Caco-2 (cell line): ENCODE results near the gene FBXO2. TPM values are rescaled to one million over a fixed set of nuclear protein-coding genes. Genes with fewer than 3 reads are reported as not detected.

Source experiments
- BruUV-seq: library from RNA; stranded (reverse); fragments of 400-500 nt; replicated peaks from 2 replicates; lab custom pipeline; 2021; lab: Mats Ljungman, UMichigan
- CTCF ChIA-PET: fragments of 300-600 bp; sonication (Branson Sonifier 250); formaldehyde crosslinking; loops from one replicate; lab custom pipeline; 2022; ENCODE audit warnings: antibody characterized with exemption; lab: Charles Lee
- POLR2A ChIA-PET: fragments of 300-600 bp; sonication (Branson Sonifier 250); formaldehyde crosslinking; loops from one replicate; lab custom pipeline; 2022; ENCODE audit warnings: antibody characterized with exemption; lab: Charles Lee
- DNase-seq, 2 experiments: peaks; one replicate each; pipeline versions ENCODE4 v3.0.0 to v3.0.0-alpha.2; 2020 to 2022
- H3K27me3 ChIP-seq: replicated peaks from 2 replicates; pipeline ENCODE4 v1.6.0; 2011; ENCODE audit warnings: low read length; ENCODE audit not compliant: control insufficient read depth, insufficient read depth
- H3K36me3 ChIP-seq: 2 replicates; pipeline ENCODE4 v1.5.1; 2011; ENCODE audit warnings: low read length; ENCODE audit not compliant: control insufficient read depth, insufficient read depth
- H3K4me1 ChIP-seq: fragments of 250-450 bp; sonication (Bioruptor Pico); 2 replicates; pipeline ENCODE4 v1.5.1; 2020; ENCODE audit warnings: mild to moderate bottlenecking
- H3K4me3 ChIP-seq: 2 replicates; pipeline ENCODE4 v1.5.1; 2011; ENCODE audit warnings: low read depth, mild to moderate bottlenecking, control low read depth, low read length
- H3K9me3 ChIP-seq: fragments of 250-450 bp; sonication (Bioruptor Pico); 2 replicates; pipeline ENCODE4 v1.5.1; 2020; ENCODE audit warnings: mild to moderate bottlenecking, moderate library complexity
- H3K27ac Mint-ChIP-seq: one replicate; pipeline ENCODE4 v1.8.0; 2022; ENCODE audit warnings: mixed read lengths; ENCODE audit not compliant: unreplicated experiment
- H3K27me3 Mint-ChIP-seq: one replicate; pipeline ENCODE4 v1.8.0; 2022; ENCODE audit warnings: mixed read lengths; ENCODE audit not compliant: insufficient read depth, unreplicated experiment
- H3K36me3 Mint-ChIP-seq: one replicate; pipeline ENCODE4 v1.8.0; 2022; ENCODE audit warnings: mild to moderate bottlenecking, mixed read lengths; ENCODE audit not compliant: insufficient read depth, unreplicated experiment
- H3K4me1 Mint-ChIP-seq: one replicate; pipeline ENCODE4 v1.8.0; 2022; ENCODE audit warnings: low read depth, mixed read lengths; ENCODE audit not compliant: unreplicated experiment
- H3K4me3 Mint-ChIP-seq: one replicate; pipeline ENCODE4 v1.8.0; 2022; ENCODE audit warnings: mild to moderate bottlenecking, moderate library complexity, mixed read lengths; ENCODE audit not compliant: unreplicated experiment
- H3K9me3 Mint-ChIP-seq: one replicate; pipeline ENCODE4 v1.8.0; 2022; ENCODE audit warnings: mixed read lengths; ENCODE audit not compliant: unreplicated experiment
- CTCF ChIP-seq, 2 experiments: fragments of 200-600 bp in 1 of 2; IDR thresholded peaks; 1 replicate in 1 of 2; 2 replicates in 1 of 2; pipeline versions ENCODE4 v1.5.1 to v1.8.0; 2011 to 2022; ENCODE audit warnings: antibody characterized with exemption in 1 of 2, control low read depth in 1 of 2, inconsistent platforms in 1 of 2, low read depth in 1 of 2, low read length in 1 of 2, mild to moderate bottlenecking in 1 of 2, moderate library complexity in 1 of 2; ENCODE audit not compliant: insufficient read depth in 1 of 2, severe bottlenecking in 1 of 2, unreplicated experiment in 1 of 2
- intact Hi-C: fragments of 100-400 bp; cut with micrococcal nuclease; formaldehyde crosslinking; loops from one replicate; pipeline ENCODE4 v1.10.0; 2022; ENCODE audit not compliant: unreplicated experiment
- total RNA-seq: library from RNA; stranded (reverse); gene quantifications from 2 replicates; pipeline ENCODE4 v1.2.3, GENCODE V29; 2022

Gene FBXO2
- total RNA-seq, 1 experiment from 2014 or later = 78.5 TPM

DNA sequence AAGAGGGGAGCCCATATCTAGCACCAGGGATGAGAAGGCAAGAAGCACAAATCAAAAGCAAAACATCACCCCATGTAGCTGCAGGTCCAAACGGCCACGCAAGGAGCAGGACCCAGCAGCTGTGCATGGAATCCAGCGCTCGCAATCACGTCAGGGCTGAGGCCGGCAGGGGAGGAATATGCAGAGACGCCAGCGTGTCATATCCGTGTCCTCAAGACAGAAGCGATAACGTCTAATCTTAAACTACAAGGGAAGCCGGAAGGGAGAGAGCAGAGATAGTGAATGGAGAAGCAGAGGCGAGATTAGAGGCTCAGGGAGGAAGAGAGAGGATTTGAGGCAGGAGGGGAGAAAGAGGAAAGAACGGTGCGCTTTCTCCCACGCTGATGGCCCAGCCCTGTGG, 39.1 kb downstream of the FBXO2 start:
- Histone ChIP-seq H3K4me3 (no peak overlapping the region), H3K9me3 (no peaks in the 10 kb centered on the region), H3K4me1 (no peaks in the 10 kb centered on the region), H3K36me3 (no peaks in the 10 kb centered on the region), H3K27me3 (no peaks in the 10 kb centered on the region)
- no peaks in the 10 kb centered on the region for H3K36me3 Mint-ChIP-seq
- H3K4me3 Mint-ChIP-seq = no peak overlapping the region
- DNase-seq = no peak
- TF ChIP-seq CTCF (IDR thresholded peaks at IDR 0.05; ENCODE audit: insufficient read depth in 1 of 2, low read depth in 1 of 2, low read length in 1 of 2, severe bottlenecking in 1 of 2, unreplicated experiment in 1 of 2) = no peak
- intact Hi-C loops = no loop called here
- H3K27ac Mint-ChIP-seq = no peak overlapping the region
- peaks cover 6% of the 10 kb centered on the region for H3K27me3 Mint-ChIP-seq
- no peaks in the 10 kb centered on the region for H3K4me1 Mint-ChIP-seq
- POLR2A ChIA-PET = no interaction called here
- no TSS peak for BruUV-seq
- CTCF ChIA-PET = no interaction called here
- peaks cover 6% of the 10 kb centered on the region for H3K9me3 Mint-ChIP-seq

GRCh38 chr1:11613347-11613746, 40.9 kb downstream of the FBXO2 start:
- ChIA-PET POLR2A (no interaction called here), CTCF (no interaction called here)
- Mint-ChIP-seq H3K27ac (no peak overlapping the region), H3K27me3 (peaks cover 8% of the 10 kb centered on the region), H3K4me3 (no peak overlapping the region), H3K4me1 (no peaks in the 10 kb centered on the region), H3K36me3 (no peaks in the 10 kb centered on the region), H3K9me3 (peaks cover 6% of the 10 kb centered on the region)
- TF ChIP-seq CTCF (IDR thresholded peaks at IDR 0.05; ENCODE audit: insufficient read depth in 1 of 2, low read depth in 1 of 2, low read length in 1 of 2, severe bottlenecking in 1 of 2, unreplicated experiment in 1 of 2) = no peak
- BruUV-seq = no TSS peak
- no peaks in the 10 kb centered on the region for H3K4me1 ChIP-seq
- no peaks in the 10 kb centered on the region for H3K9me3 ChIP-seq
- H3K4me3 ChIP-seq = no peak overlapping the region
- intact Hi-C loops = no loop called here
- no peaks in the 10 kb centered on the region for H3K36me3 ChIP-seq
- H3K27me3 ChIP-seq = no peaks in the 10 kb centered on the region
- DNase-seq = no peak

GRCh38 chr1:11611638-11612327, 42.4 kb downstream of the FBXO2 start:
- Histone ChIP-seq H3K4me1 (no peaks in the 10 kb centered on the region), H3K9me3 (no peaks in the 10 kb centered on the region), H3K36me3 (no peaks in the 10 kb centered on the region), H3K27me3 (no peaks in the 10 kb centered on the region), H3K4me3 (no peak overlapping the region)
- Mint-ChIP-seq H3K36me3 (no peaks in the 10 kb centered on the region), H3K27me3 (peaks cover 12% of the 10 kb centered on the region), H3K27ac (no peak overlapping the region), H3K4me3 (no peak overlapping the region), H3K9me3 (peaks cover 6% of the 10 kb centered on the region), H3K4me1 (no peaks in the 10 kb centered on the region)
- BruUV-seq = no TSS peak
- TF ChIP-seq CTCF (IDR thresholded peaks at IDR 0.05; ENCODE audit: insufficient read depth in 1 of 2, low read depth in 1 of 2, low read length in 1 of 2, severe bottlenecking in 1 of 2, unreplicated experiment in 1 of 2) = no peak
- ChIA-PET CTCF (no interaction called here), POLR2A (no interaction called here)
- intact Hi-C loops = no loop called here
- DNase-seq = no peak
